Measurements from ENCODE around the gene FER. TPM values are rescaled to one million over a fixed set of nuclear protein-coding genes. Genes with fewer than 3 reads are reported as not detected.

The FER gene
- total and polyA plus RNA-seq, 2 of the 8 experiments (the other 6 are each of a cell fraction or from before 2014, with no cell fraction given) = 1.3 to 15.8 TPM

GRCh38 chr5:109034306-109034705 lies 286.6 kb downstream of the FER start (continued):
- TF ChIP-seq CHD7 (IDR thresholded peaks at IDR 0.05; ENCODE audit: insufficient replicate concordance, low read length) = no peak
- TF ChIP-seq CBX8 (IDR thresholded peaks at IDR 0.05; ENCODE audit: borderline replicate concordance, low read depth, low read length) = no peak
- TF ChIP-seq RBBP5 (IDR thresholded peaks at IDR 0.05; ENCODE audit: borderline replicate concordance, low read depth, low read length) = no peak
- TF ChIP-seq EZH2 (IDR thresholded peaks at IDR 0.05; ENCODE audit: low read depth, low read length, severe bottlenecking) = no peak
- no peak for TF ChIP-seq SRF (IDR thresholded peaks at IDR 0.05; ENCODE audit: low read depth, low read length)
- no peak for TF ChIP-seq CTBP2 (IDR thresholded peaks at IDR 0.05; ENCODE audit: borderline replicate concordance, insufficient read depth, insufficient read length, low read length)
- TF ChIP-seq TEAD4 (IDR thresholded peaks at IDR 0.05; ENCODE audit: low read depth, low read length) = no peak
- TF ChIP-seq, protein P1, sequence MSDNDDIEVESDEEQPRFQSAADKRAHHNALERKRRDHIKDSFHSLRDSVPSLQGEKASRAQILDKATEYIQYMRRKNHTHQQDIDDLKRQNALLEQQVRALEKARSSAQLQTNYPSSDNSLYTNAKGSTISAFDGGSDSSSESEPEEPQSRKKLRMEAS (IDR thresholded peaks at IDR 0.05) = no peak
- TF ChIP-seq NANOG (IDR thresholded peaks at IDR 0.05; ENCODE audit: insufficient read depth, low read depth, low read length, poor library complexity, severe bottlenecking) = no peak
- TF ChIP-seq TAF7 (optimal IDR thresholded peaks at IDR 0.05; ENCODE audit: borderline replicate concordance, low read depth, low read length) = no peak
